H9 (cell line): Measurements from ENCODE around the gene CD28. TPM values are rescaled to one million over a fixed set of nuclear protein-coding genes. Genes with fewer than 3 reads are reported as not detected.

Source experiments
- DNase-seq: peaks from one replicate; pipeline ENCODE4 v3.0.0-alpha.2; 2017
- H2AFZ ChIP-seq: one replicate; pipeline ENCODE4 v1.6.1; 2013; ENCODE audit warnings: mild to moderate bottlenecking, low read length, control low read depth, moderate library complexity
- H2AK5ac ChIP-seq: 2 replicates; pipeline ENCODE4 v1.6.1; 2013; ENCODE audit warnings: low read length, control low read depth, mixed read lengths; ENCODE audit not compliant: insufficient read length
- H2BK120ac ChIP-seq: one replicate; pipeline ENCODE4 v1.6.1; 2013; ENCODE audit warnings: low read depth, mild to moderate bottlenecking, low read length, control low read depth, inconsistent platforms; ENCODE audit not compliant: poor library complexity, severe bottlenecking
- H2BK12ac ChIP-seq: 2 replicates; pipeline ENCODE4 v1.6.1; 2013; ENCODE audit warnings: low read length, control low read depth, mixed read lengths, low read depth; ENCODE audit not compliant: insufficient read length
- H2BK15ac ChIP-seq: 2 replicates; pipeline ENCODE4 v1.6.1; 2013; ENCODE audit warnings: low read depth, low read length, control low read depth
- H2BK20ac ChIP-seq: one replicate; pipeline ENCODE4 v1.6.1; 2013; ENCODE audit warnings: low read depth, mild to moderate bottlenecking, low read length, control low read depth, inconsistent platforms; ENCODE audit not compliant: poor library complexity, severe bottlenecking
- H2BK5ac ChIP-seq: 2 replicates; pipeline ENCODE4 v1.6.1; 2013; ENCODE audit warnings: low read length, control low read depth, mixed read lengths; ENCODE audit not compliant: insufficient read length
- H3K14ac ChIP-seq: 2 replicates; pipeline ENCODE4 v1.6.1; 2013; ENCODE audit warnings: low read length, control low read depth; ENCODE audit not compliant: insufficient read depth
- H3K18ac ChIP-seq: 2 replicates; pipeline ENCODE4 v1.6.1; 2013; ENCODE audit warnings: low read depth, mild to moderate bottlenecking, mixed read lengths, low read length, control low read depth; ENCODE audit not compliant: insufficient read length
- H3K23ac ChIP-seq: 2 replicates; pipeline ENCODE4 v1.6.1; 2013; ENCODE audit warnings: low read length, control low read depth, mixed read lengths, low read depth; ENCODE audit not compliant: insufficient read length
- H3K23me2 ChIP-seq: 2 replicates; pipeline ENCODE4 v1.6.1; 2013; ENCODE audit warnings: low read depth, mild to moderate bottlenecking, mixed read lengths, low read length, control low read depth; ENCODE audit not compliant: insufficient read length, poor library complexity, severe bottlenecking
- H3K27ac ChIP-seq: 2 replicates; pipeline ENCODE4 v1.5.1; 2013; ENCODE audit warnings: low read length, control low read depth, mixed read lengths, low read depth; ENCODE audit not compliant: insufficient read length
- H3K27me3 ChIP-seq: 2 replicates; pipeline ENCODE4 v1.6.1; 2013; ENCODE audit warnings: low read length, control low read depth, inconsistent platforms; ENCODE audit not compliant: insufficient read depth
- H3K4ac ChIP-seq: 2 replicates; pipeline ENCODE4 v1.6.1; 2013; ENCODE audit warnings: low read depth, mild to moderate bottlenecking, control low read depth, inconsistent platforms, low read length, moderate library complexity
- H3K4me1 ChIP-seq: 2 replicates; pipeline ENCODE4 v1.6.1; 2013; ENCODE audit warnings: low read length, control low read depth, inconsistent platforms; ENCODE audit not compliant: insufficient read depth
- H3K4me2 ChIP-seq: 2 replicates; pipeline ENCODE4 v1.6.1; 2013; ENCODE audit warnings: low read length, control low read depth, mixed read lengths; ENCODE audit not compliant: insufficient read length, insufficient read depth
- H3K56ac ChIP-seq: 2 replicates; pipeline ENCODE4 v1.6.1; 2013; ENCODE audit warnings: low read depth, mild to moderate bottlenecking, mixed read lengths, low read length, control low read depth; ENCODE audit not compliant: insufficient read length
- H3K79me1 ChIP-seq: 2 replicates; pipeline ENCODE4 v1.6.1; 2013; ENCODE audit warnings: low read depth, mild to moderate bottlenecking, moderate library complexity, low read length, control low read depth, inconsistent platforms; ENCODE audit not compliant: insufficient read depth, poor library complexity, severe bottlenecking
- H3K79me2 ChIP-seq: 2 replicates; pipeline ENCODE4 v1.6.1; 2013; ENCODE audit warnings: low read length, control low read depth, inconsistent platforms; ENCODE audit not compliant: insufficient read depth
- H3K9ac ChIP-seq: 2 replicates; pipeline ENCODE4 v1.6.1; 2013; ENCODE audit warnings: low read length, control low read depth, mixed read lengths; ENCODE audit not compliant: insufficient read length; ENCODE audit errors: extremely low read depth
- H3K9me3 ChIP-seq: one replicate; pipeline ENCODE4 v1.6.1; 2013; ENCODE audit warnings: low read depth, low read length, inconsistent platforms; ENCODE audit not compliant: control insufficient read depth
- H3T11ph ChIP-seq: one replicate; pipeline ENCODE4 v1.6.1; 2013; ENCODE audit warnings: mild to moderate bottlenecking, low read length, control low read depth, inconsistent platforms
- H4K20me1 ChIP-seq: one replicate; pipeline ENCODE4 v1.6.1; 2013; ENCODE audit not compliant: control insufficient read depth, insufficient read length, insufficient read depth
- H4K5ac ChIP-seq: 2 replicates; pipeline ENCODE4 v1.6.1; 2013; ENCODE audit warnings: low read depth, mild to moderate bottlenecking, mixed read lengths, low read length, control low read depth; ENCODE audit not compliant: insufficient read length
- H4K8ac ChIP-seq: replicated peaks from 2 replicates; pipeline ENCODE4 v1.6.1; 2013; ENCODE audit warnings: low read length, control low read depth, mixed read lengths, low read depth; ENCODE audit not compliant: insufficient read length
- H4K91ac ChIP-seq: 2 replicates; pipeline ENCODE4 v1.6.1; 2013; ENCODE audit warnings: low read depth, mild to moderate bottlenecking, moderate library complexity, mixed read lengths, low read length, control low read depth; ENCODE audit not compliant: insufficient read length
- H3K27ac Mint-ChIP-seq, 3 experiments: 2 replicates in 2 of 3; 3 replicates in 1 of 3; pipeline ENCODE4 v1.8.0; 2020 to 2021; ENCODE audit warnings: mixed read lengths in 3 of 3, mild to moderate bottlenecking in 1 of 3, moderate library complexity in 1 of 3
- H3K27me3 Mint-ChIP-seq: 2 replicates; pipeline ENCODE4 v1.8.0; 2021; ENCODE audit warnings: low read depth, mild to moderate bottlenecking, moderate library complexity, mixed read lengths
- H3K36me3 Mint-ChIP-seq, 3 experiments: 2 replicates in 2 of 3; 3 replicates in 1 of 3; pipeline ENCODE4 v1.8.0; 2020 to 2021; ENCODE audit warnings: low read depth in 3 of 3, mixed read lengths in 3 of 3; ENCODE audit not compliant: insufficient read depth in 1 of 3
- H3K4me1 Mint-ChIP-seq, 2 experiments: 2 replicates each; pipeline ENCODE4 v1.8.0; 2020; ENCODE audit warnings: mixed read lengths in 2 of 2
- H3K4me3 Mint-ChIP-seq, 2 experiments: 2 replicates in 1 of 2; 3 replicates in 1 of 2; pipeline ENCODE4 v1.8.0; 2020 to 2021; ENCODE audit warnings: mild to moderate bottlenecking in 2 of 2, mixed read lengths in 2 of 2, moderate library complexity in 1 of 2
- H3K9me3 Mint-ChIP-seq, 2 experiments: 2 replicates in 1 of 2; 3 replicates in 1 of 2; pipeline ENCODE4 v1.8.0; 2020; ENCODE audit warnings: mild to moderate bottlenecking in 2 of 2, mixed read lengths in 2 of 2, moderate library complexity in 1 of 2
- WGBS: extraction: QIAGEN DNeasy Blood & Tissue Kit; methylation state at CpG from one replicate; pipeline ENCODE4 v1.1.7; 2013; ENCODE audit warnings: missing lambda C conversion rate, low lambda C conversion rate, mixed read lengths; ENCODE audit not compliant: insufficient read length; ENCODE audit errors: extremely low coverage; 5-methylcytosine and 5-hydroxymethylcytosine counted together
- total RNA-seq: library from RNA; stranded (reverse); gene quantifications from 2 replicates; pipeline ENCODE4 v1.2.1, GENCODE V29; 2021
- TF ChIP-seq, protein P1 (sequence below): fragments of 200-600 bp; sonication (generic); conservative IDR thresholded peaks from 3 replicates; pipeline ENCODE4 v1.8.0; 2021; ENCODE audit warnings: antibody characterized with exemption, mild to moderate bottlenecking

CD28 gene
- total RNA-seq, 1 experiment from 2014 or later, result not detected

DNA sequence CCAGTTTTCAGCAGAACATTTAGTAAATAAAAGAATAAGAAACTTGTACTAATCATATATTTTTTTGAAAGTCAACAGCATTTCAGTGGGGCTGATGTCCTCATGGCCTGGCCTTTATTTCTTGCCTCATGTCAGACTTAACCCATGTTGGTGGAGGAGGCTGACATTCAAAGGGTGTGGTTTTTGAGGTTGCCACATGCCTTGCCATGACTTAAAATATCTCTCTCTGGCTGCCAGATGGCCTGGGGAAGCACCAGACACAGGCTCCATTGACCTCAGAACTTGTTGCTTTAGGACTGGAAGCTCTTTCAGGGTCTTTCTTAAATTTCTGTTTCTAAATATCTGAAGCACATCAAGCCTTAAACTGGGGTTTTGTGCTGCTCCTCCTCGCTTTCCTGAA is 32.5 kb upstream of the CD28 start:
- no CpG with 5 or more reads among the region's 1 CpG for WGBS
- Histone ChIP-seq H4K5ac (no peak overlapping the region), H3K23ac (no peak overlapping the region), H4K8ac (no peak overlapping the region), H3K9me3 (no peaks in the 10 kb centered on the region), H3K56ac (no peak overlapping the region), H3K4me2 (no peak overlapping the region), H3K79me2 (no peaks in the 10 kb centered on the region), H4K91ac (no peak overlapping the region), H2BK120ac (no peak overlapping the region), H3K27me3 (no peaks in the 10 kb centered on the region), H3K27ac (no peak overlapping the region), H3K23me2 (no peaks in the 10 kb centered on the region), H2BK20ac (no peak overlapping the region), H2AFZ (no peak overlapping the region), H4K20me1 (no peaks in the 10 kb centered on the region), H3K4me1 (no peaks in the 10 kb centered on the region), H2BK12ac (no peak overlapping the region), H3K14ac (no peak overlapping the region), H3K9ac (no peak overlapping the region), H3K4ac (no peak overlapping the region), H3K79me1 (no peaks in the 10 kb centered on the region), H3K18ac (no peak overlapping the region), H2BK15ac (no peak overlapping the region), H3T11ph (no peak overlapping the region), H2BK5ac (no peak overlapping the region), H2AK5ac (no peak overlapping the region)
- Mint-ChIP-seq H3K4me1 (no peaks in the 10 kb centered on the region), H3K9me3 (peaks cover 5% of the 10 kb centered on the region in 2 experiments; a peak in 3 of 5 replicates), H3K27me3 (peaks cover 2% of the 10 kb centered on the region), H3K4me3 (no peak overlapping the region), H3K36me3 (peaks cover 3 to 5% (median 4%) of the 10 kb centered on the region in 3 experiments; a peak in 2 of 7 replicates), H3K27ac (no peak overlapping the region)
- no peak for DNase-seq
- TF ChIP-seq, protein P1, sequence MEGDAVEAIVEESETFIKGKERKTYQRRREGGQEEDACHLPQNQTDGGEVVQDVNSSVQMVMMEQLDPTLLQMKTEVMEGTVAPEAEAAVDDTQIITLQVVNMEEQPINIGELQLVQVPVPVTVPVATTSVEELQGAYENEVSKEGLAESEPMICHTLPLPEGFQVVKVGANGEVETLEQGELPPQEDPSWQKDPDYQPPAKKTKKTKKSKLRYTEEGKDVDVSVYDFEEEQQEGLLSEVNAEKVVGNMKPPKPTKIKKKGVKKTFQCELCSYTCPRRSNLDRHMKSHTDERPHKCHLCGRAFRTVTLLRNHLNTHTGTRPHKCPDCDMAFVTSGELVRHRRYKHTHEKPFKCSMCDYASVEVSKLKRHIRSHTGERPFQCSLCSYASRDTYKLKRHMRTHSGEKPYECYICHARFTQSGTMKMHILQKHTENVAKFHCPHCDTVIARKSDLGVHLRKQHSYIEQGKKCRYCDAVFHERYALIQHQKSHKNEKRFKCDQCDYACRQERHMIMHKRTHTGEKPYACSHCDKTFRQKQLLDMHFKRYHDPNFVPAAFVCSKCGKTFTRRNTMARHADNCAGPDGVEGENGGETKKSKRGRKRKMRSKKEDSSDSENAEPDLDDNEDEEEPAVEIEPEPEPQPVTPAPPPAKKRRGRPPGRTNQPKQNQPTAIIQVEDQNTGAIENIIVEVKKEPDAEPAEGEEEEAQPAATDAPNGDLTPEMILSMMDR, result no peak
